ENCODE data around the gene BID. TPM values are rescaled to one million over a fixed set of nuclear protein-coding genes. Genes with fewer than 3 reads are reported as not detected.

Gene BID
- total and polyA plus RNA-seq, 12 donors, result 3.8 to 26.6 (median 10.6) TPM

DNA sequence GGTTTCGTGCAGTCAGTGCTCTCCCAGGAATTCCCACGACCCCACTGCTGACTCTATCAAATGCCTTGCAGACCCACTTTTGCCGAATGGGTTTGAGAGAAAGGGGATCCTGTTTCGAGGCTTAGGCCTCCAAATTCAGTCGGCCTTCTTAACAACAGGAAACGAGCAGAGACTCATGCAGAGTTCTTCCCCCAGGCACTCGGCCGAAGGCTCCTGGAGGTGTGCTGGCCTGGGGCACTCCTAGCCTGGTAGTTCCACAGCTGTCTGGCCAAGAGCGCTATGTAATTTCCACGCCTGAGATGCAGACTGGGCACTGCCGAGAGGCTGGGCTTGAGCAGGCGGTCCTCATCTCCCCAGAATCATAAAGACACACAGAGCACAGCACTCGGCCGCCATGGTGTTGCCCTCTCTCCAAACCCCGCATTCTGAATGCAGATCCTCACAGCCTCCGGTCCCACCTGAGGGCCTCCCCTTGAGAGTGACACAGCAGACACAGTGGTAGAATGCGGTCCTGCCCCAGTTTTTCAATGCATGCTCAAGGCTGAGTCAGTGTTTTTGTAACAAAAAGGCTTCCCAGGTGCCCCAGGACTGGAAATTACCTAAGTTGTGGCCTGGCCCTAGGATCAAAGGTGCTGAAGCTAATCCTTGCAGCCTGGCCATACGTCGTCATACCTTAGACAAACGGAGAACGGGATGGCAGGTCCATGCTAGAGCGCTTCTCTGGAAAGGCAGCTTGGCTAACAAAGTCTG, 30.2 kb upstream of the BID start:
- WGBS, 4 donors, result 90 to 92% (median 92%) methylated on average over 12 to 22 of the region's 22 CpGs
- H3K9me3 ChIP-seq (replicated peaks in 1 of 3), result no peaks in the 10 kb centered on the region
- no peaks in the 10 kb centered on the region for H3K4me1 ChIP-seq (replicated peaks in 1 of 2)
- H3K27me3 ChIP-seq, result no peaks in the 10 kb centered on the region
- H3K36me3 ChIP-seq (replicated peaks in 1 of 2), result peaks cover 0 to 44% of the 10 kb centered on the region in 2 donors
- no peak overlapping the region for H3K4me3 ChIP-seq
- TF ChIP-seq, protein P1, sequence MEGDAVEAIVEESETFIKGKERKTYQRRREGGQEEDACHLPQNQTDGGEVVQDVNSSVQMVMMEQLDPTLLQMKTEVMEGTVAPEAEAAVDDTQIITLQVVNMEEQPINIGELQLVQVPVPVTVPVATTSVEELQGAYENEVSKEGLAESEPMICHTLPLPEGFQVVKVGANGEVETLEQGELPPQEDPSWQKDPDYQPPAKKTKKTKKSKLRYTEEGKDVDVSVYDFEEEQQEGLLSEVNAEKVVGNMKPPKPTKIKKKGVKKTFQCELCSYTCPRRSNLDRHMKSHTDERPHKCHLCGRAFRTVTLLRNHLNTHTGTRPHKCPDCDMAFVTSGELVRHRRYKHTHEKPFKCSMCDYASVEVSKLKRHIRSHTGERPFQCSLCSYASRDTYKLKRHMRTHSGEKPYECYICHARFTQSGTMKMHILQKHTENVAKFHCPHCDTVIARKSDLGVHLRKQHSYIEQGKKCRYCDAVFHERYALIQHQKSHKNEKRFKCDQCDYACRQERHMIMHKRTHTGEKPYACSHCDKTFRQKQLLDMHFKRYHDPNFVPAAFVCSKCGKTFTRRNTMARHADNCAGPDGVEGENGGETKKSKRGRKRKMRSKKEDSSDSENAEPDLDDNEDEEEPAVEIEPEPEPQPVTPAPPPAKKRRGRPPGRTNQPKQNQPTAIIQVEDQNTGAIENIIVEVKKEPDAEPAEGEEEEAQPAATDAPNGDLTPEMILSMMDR (IDR thresholded peaks at IDR 0.05), result no peak
- TF ChIP-seq POLR2A (IDR thresholded peaks at IDR 0.05), result no peak
- H3K27ac ChIP-seq, result no peak overlapping the region
- intact Hi-C loops (cut with DNase I), result no loop called here
- DNase-seq, result no peak

DNA sequence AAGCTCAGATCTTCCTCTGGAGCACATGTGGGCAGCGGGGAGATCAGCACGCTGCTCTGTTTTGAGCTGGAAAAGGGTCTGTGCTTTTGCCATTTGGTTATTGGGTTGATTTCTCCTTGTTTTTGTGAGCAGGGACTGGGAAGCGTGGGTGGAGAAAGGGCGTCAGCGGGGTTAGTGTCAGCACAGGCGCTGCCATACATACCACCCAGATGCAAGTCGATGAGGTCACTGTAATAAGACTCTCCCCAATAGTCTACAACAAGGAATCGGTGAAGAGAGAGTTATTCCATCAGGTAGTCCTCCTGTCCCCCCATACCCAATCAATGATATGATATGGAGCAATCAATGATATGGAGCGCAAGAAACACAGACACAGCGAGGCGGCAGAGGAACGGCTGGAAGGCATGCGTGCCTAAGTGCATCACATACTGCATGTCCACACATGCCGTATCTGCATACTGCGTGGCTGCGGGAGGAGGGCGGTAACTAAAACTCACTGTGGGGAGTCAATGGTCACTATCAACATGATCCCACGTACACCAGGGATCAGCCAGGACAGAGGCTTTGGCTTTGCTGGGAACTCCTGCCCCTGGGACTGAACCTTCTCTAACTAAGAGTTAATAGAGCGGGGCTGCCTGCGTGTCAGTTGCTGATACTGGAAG, 29.5 kb upstream of the BID start:
- peaks cover 0 to 37% of the 10 kb centered on the region in 2 donors for H3K36me3 ChIP-seq (replicated peaks in 1 of 2)
- DNase-seq, result no peak
- TF ChIP-seq POLR2A (IDR thresholded peaks at IDR 0.05), result no peak
- TF ChIP-seq, protein P1 (IDR thresholded peaks at IDR 0.05), result no peak
- H3K4me1 ChIP-seq (replicated peaks in 1 of 2), result no peaks in the 10 kb centered on the region
- H3K4me3 ChIP-seq, result no peak overlapping the region
- 93 to 97% (median 96%) methylated on average over 18 to 20 of the region's 20 CpGs for WGBS, 4 donors
- no peak overlapping the region for H3K27ac ChIP-seq
- no peaks in the 10 kb centered on the region for H3K27me3 ChIP-seq
- no peaks in the 10 kb centered on the region for H3K9me3 ChIP-seq (replicated peaks in 1 of 3)
- intact Hi-C loops (cut with DNase I), result no loop called here

DNA sequence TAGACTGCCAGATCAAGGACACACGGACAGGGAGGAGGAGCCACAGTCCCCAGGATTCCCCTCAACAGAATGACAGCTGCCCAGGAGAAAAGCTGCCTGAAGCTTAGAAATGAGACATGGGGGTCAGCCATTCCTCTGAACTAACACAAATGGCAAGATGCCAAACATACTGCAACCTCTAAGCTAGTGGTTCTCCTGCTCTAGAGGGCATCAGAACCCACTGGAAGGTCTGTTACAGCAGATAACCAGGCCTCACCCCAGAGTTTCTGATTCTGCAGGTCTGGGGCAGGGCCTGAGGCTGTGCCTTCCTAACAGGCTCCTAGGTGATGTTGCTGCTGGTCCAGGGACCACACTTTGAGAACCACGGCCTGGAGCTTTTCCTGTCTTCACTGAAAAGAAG, 28.6 kb upstream of the BID start:
- H3K4me3 ChIP-seq, result no peak overlapping the region
- WGBS, 4 donors, result 79 to 92% (median 86%) methylated on average over 1 to 2 of the region's 2 CpGs
- DNase-seq, result no peak
- peaks cover 0 to 27% of the 10 kb centered on the region in 2 donors for H3K36me3 ChIP-seq (replicated peaks in 1 of 2)
- no peak overlapping the region for H3K27ac ChIP-seq
- H3K27me3 ChIP-seq, result no peaks in the 10 kb centered on the region
- TF ChIP-seq POLR2A (IDR thresholded peaks at IDR 0.05), result no peak
- H3K4me1 ChIP-seq (replicated peaks in 1 of 2), result no peaks in the 10 kb centered on the region
- no peaks in the 10 kb centered on the region for H3K9me3 ChIP-seq (replicated peaks in 1 of 3)
- intact Hi-C loops (cut with DNase I), result no loop called here

DNA sequence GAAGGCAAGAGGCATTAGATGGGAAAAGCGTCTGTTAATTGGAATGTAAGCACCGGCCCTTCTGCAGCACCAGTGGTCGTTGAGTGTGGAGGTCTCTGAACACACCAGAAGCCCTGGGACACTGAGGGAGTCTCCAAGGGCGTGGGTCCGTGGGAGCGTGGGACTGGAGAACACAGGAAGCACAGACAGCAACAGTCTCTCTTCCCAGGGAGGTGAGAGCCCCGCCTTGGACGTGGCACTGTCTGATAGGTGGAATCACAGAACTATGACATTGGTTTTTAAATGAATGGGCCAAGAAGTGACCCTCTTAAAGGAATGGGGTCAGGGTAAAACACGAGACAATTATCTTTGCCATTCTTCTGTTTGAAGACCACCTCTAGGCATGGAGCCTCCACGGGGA, 28.1 kb upstream of the BID start:
- Histone ChIP-seq H3K36me3 (replicated peaks in 1 of 2) (peaks cover 0 to 23% of the 10 kb centered on the region in 2 donors), H3K27me3 (no peaks in the 10 kb centered on the region), H3K27ac (no peak overlapping the region), H3K9me3 (replicated peaks in 1 of 3) (no peaks in the 10 kb centered on the region), H3K4me3 (no peak overlapping the region), H3K4me1 (replicated peaks in 1 of 2) (no peaks in the 10 kb centered on the region)
- DNase-seq, result no peak
- TF ChIP-seq, protein P1 (IDR thresholded peaks at IDR 0.05), result no peak
- TF ChIP-seq POLR2A (IDR thresholded peaks at IDR 0.05), result no peak
- 89 to 94% (median 91%) methylated on average over 10 of the region's 10 CpGs for WGBS, 4 donors
- intact Hi-C loops (cut with DNase I), result no loop called here

All from adrenal gland (tissue), 12 donors.